Measurements from ENCODE around the gene MTMR6. TPM values are rescaled to one million over a fixed set of nuclear protein-coding genes. Genes with fewer than 3 reads are reported as not detected.

The MTMR6 gene
- total RNA-seq, 1 experiment from 2014 or later = 10.8 TPM

GRCh38 chr13:25214491-25215252 lies 72.6 kb downstream of the MTMR6 start:
- Histone ChIP-seq H3K4me2 (no peak overlapping the region), H3K27me3 (ENCODE audit: insufficient read depth, low read depth) (peaks cover 81% of the 10 kb centered on the region), H3K36me3 (ENCODE audit: low read depth) (no peaks in the 10 kb centered on the region), H2AFZ (no peak overlapping the region), H3K9me2 (ENCODE audit: insufficient read depth) (no peaks in the 10 kb centered on the region), H4K20me1 (ENCODE audit: insufficient read depth) (no peaks in the 10 kb centered on the region), H3K4me1 (replicated peaks; ENCODE audit: insufficient read depth) (no peaks in the 10 kb centered on the region), H3F3A (ENCODE audit: insufficient read depth, low read depth) (no peaks in the 10 kb centered on the region), H3K4me3 (no peak overlapping the region), H3K27ac (no peak overlapping the region), H3K9me3 (ENCODE audit: insufficient read depth, low read depth) (no peaks in the 10 kb centered on the region), H3K79me2 (ENCODE audit: low read depth) (no peaks in the 10 kb centered on the region)
- CTCF ChIA-PET = no interaction called here
- POLR2A ChIA-PET (ENCODE audit: unreplicated experiment) = interaction anchor here (0.6 kb wide), 1 partner anchor 69 kb away, joined by 6 read pairs; no protein-coding TSS in a partner anchor
- no TSS peak for BruUV-seq (replicated peaks)
- DNase-seq = no peak
- TF ChIP-seq CTCF (conservative IDR thresholded peaks at IDR 0.05) (no peak), EZH2 (IDR thresholded peaks at IDR 0.05; ENCODE audit: low read depth) (no peak)
- intact Hi-C loops (cut with micrococcal nuclease; ENCODE audit: unreplicated experiment) = no loop called here

- POLR2A ChIA-PET (ENCODE audit: unreplicated experiment) = no interaction called here
- no peaks in the 10 kb centered on the region for H3K9me3 ChIP-seq (ENCODE audit: insufficient read depth, low read depth)
- H3F3A ChIP-seq (ENCODE audit: insufficient read depth, low read depth) = no peaks in the 10 kb centered on the region
- no peaks in the 10 kb centered on the region for H3K79me2 ChIP-seq (ENCODE audit: low read depth)
- no peak overlapping the region for H3K4me2 ChIP-seq
- H3K9me2 ChIP-seq (ENCODE audit: insufficient read depth) = no peaks in the 10 kb centered on the region
- H4K20me1 ChIP-seq (ENCODE audit: insufficient read depth) = no peaks in the 10 kb centered on the region
- peaks cover 81% of the 10 kb centered on the region for H3K27me3 ChIP-seq (ENCODE audit: insufficient read depth, low read depth)
- DNase-seq = no peak
- no peak for TF ChIP-seq CTCF (conservative IDR thresholded peaks at IDR 0.05)
- TF ChIP-seq EZH2 (IDR thresholded peaks at IDR 0.05; ENCODE audit: low read depth) = no peak
- no peaks in the 10 kb centered on the region for H3K4me1 ChIP-seq (replicated peaks; ENCODE audit: insufficient read depth)
- H3K27ac ChIP-seq = no peak overlapping the region
- intact Hi-C loops (cut with micrococcal nuclease; ENCODE audit: unreplicated experiment) = no loop called here
- no peak overlapping the region for H2AFZ ChIP-seq
- H3K4me3 ChIP-seq = no peak overlapping the region
- no peaks in the 10 kb centered on the region for H3K36me3 ChIP-seq (ENCODE audit: low read depth)
- no TSS peak for BruUV-seq (replicated peaks)
- CTCF ChIA-PET = no interaction called here
These were observed 73.6 kb downstream of the MTMR6 start for GRCh38 chr13:25213715-25214114.

GRCh38 chr13:25210842-25211569 lies 76.3 kb downstream of the MTMR6 start:
- H3K27ac ChIP-seq = no peak overlapping the region
- no peak overlapping the region for H3K4me3 ChIP-seq
- H3K27me3 ChIP-seq (ENCODE audit: insufficient read depth, low read depth) = peaks cover 84% of the 10 kb centered on the region
- H4K20me1 ChIP-seq (ENCODE audit: insufficient read depth) = no peaks in the 10 kb centered on the region
- TF ChIP-seq CTCF (conservative IDR thresholded peaks at IDR 0.05) = no peak
- TF ChIP-seq EZH2 (IDR thresholded peaks at IDR 0.05; ENCODE audit: low read depth) = no peak
- H3K4me1 ChIP-seq (replicated peaks; ENCODE audit: insufficient read depth) = no peaks in the 10 kb centered on the region
- intact Hi-C loops (cut with micrococcal nuclease; ENCODE audit: unreplicated experiment) = no loop called here
- BruUV-seq (replicated peaks) = no TSS peak
- no peaks in the 10 kb centered on the region for H3K9me3 ChIP-seq (ENCODE audit: insufficient read depth, low read depth)
- H3K4me2 ChIP-seq = no peak overlapping the region
- H3K36me3 ChIP-seq (ENCODE audit: low read depth) = no peaks in the 10 kb centered on the region
- no peaks in the 10 kb centered on the region for H3F3A ChIP-seq (ENCODE audit: insufficient read depth, low read depth)
- no peaks in the 10 kb centered on the region for H3K79me2 ChIP-seq (ENCODE audit: low read depth)
- CTCF ChIA-PET = no interaction called here
- H2AFZ ChIP-seq = no peak overlapping the region
- H3K9me2 ChIP-seq (ENCODE audit: insufficient read depth) = no peaks in the 10 kb centered on the region
- POLR2A ChIA-PET (ENCODE audit: unreplicated experiment) = no interaction called here
- no peak for DNase-seq
